SK-N-MC (cell line): ENCODE measurements around the gene ERCC5.

ENCODE experiments used
- EZH2 ChIP-seq: fragments of 200-600 bp; sonication (generic); IDR thresholded peaks from one replicate; pipeline ENCODE4 v1.6.1; 2017; ENCODE audit warnings: antibody characterized with exemption
- POLR2AphosphoS5 ChIP-seq: IDR thresholded peaks from 2 replicates; pipeline ENCODE4 v1.6.1; 2012; ENCODE audit warnings: mild to moderate bottlenecking, low read depth, low read length, borderline replicate concordance

DNA sequence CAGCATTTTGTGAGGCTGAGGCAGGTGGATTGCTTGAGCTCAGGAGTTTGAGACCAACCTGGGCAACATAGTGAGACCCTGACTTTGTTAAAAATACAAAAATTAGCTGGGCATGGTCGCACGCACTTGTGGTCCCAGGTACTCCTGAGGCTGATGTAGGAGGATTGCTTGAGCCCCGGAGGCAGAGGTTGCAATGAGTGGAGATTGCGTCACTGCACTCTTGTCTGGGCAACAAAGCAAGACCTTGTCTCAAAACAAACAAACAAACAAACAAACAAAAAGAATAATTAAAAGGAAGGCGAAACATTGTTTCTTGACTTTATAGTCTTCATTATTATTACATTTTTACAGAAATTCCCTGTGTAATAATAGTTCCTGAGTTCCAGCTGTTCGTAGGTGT, 31.0 kb upstream of the ERCC5 start:
- TF ChIP-seq POLR2AphosphoS5 (no peak), EZH2 (no peak)
